ENCODE measurements around the gene PIP4P1.

- no peak for TF ChIP-seq MTA3 (IDR thresholded peaks at IDR 0.05; ENCODE audit: borderline replicate concordance)
- TF ChIP-seq POLR2AphosphoS5 (IDR thresholded peaks at IDR 0.05; ENCODE audit: control insufficient read depth, insufficient read depth, low read depth, low read length), result no peak
- TF ChIP-seq ZNF3 (CRISPR knock-in tag; IDR thresholded peaks at IDR 0.05), result no peak
- TF ChIP-seq CBFA2T3 (IDR thresholded peaks at IDR 0.05), result no peak
- TF ChIP-seq CSDE1 (IDR thresholded peaks at IDR 0.05), result no peak
- no peak for TF ChIP-seq IFI16 (CRISPR knock-in tag; IDR thresholded peaks at IDR 0.05)
- TF ChIP-seq RCOR1 (IDR thresholded peaks at IDR 0.05; ENCODE audit: borderline replicate concordance in 1 of 2, low read depth in 2 of 2, low read length in 2 of 2), result no peak
- TF ChIP-seq CBX8 (IDR thresholded peaks at IDR 0.05; ENCODE audit: borderline replicate concordance, extremely low read depth, low read depth, low read length, poor library complexity, severe bottlenecking), result no peak
- TF ChIP-seq ZNF140 (CRISPR knock-in tag; IDR thresholded peaks at IDR 0.05), result no peak
- TF ChIP-seq NR3C1 (CRISPR knock-in tag; IDR thresholded peaks at IDR 0.05), result no peak
- no peak for TF ChIP-seq SP1 (CRISPR knock-in tag; IDR thresholded peaks at IDR 0.05)
Measured at GRCh38 chr14:20412876-20413743, 48.1 kb downstream of the PIP4P1 start, which contains the start of gene TEP1.
